ENCODE data around the gene ARPC5L. TPM values are rescaled to one million over a fixed set of nuclear protein-coding genes. Genes with fewer than 3 reads are reported as not detected.

Gene ARPC5L
- total and polyA plus RNA-seq, 2 experiments from 2014 or later, result 44.0 to 84.4 TPM

DNA sequence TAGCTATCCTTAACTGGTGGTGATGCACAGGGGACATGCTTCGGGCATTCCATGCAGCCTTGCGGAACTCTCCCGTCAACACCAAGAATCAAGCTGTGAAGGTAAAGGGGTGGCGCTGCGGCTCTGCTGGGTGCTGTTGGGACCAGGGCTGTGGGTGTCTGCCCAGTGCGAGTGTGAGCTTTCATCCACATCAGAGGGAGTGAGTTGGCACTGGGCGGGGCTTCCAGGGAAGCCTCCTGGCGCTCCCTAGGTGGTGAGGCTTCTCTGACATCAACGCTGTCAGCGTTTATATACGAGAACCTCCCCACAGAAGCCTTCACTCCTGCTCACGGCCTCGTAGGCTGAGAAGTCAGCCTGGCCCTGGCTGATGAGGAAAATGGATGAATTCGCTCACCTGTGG is 11.7 kb downstream of the ARPC5L start:
- H3K79me2 ChIP-seq, result peaks cover 69% of the 10 kb centered on the region
- H3K4me1 ChIP-seq (ENCODE audit: insufficient read depth), result peaks cover 15% of the 10 kb centered on the region
- H4K20me1 ChIP-seq (ENCODE audit: insufficient read depth, poor library complexity, severe bottlenecking), result peaks cover 25% of the 10 kb centered on the region
- H3K9me2 ChIP-seq (replicated peaks; ENCODE audit: insufficient read depth), result no peaks in the 10 kb centered on the region
- no peaks in the 10 kb centered on the region for H3K27me3 ChIP-seq
- H3K27ac ChIP-seq, result no peak overlapping the region
- H3K4me3 ChIP-seq, result no peak overlapping the region
- no peaks in the 10 kb centered on the region for H3K9me3 ChIP-seq (ENCODE audit: low read depth)
- WGBS (ENCODE audit: low lambda C conversion rate, missing lambda C conversion rate), result 92% methylated on average over 13 of the region's 14 CpGs
- no peaks in the 10 kb centered on the region for H3K36me3 ChIP-seq (replicated peaks; ENCODE audit: insufficient read depth, low read depth)
- TF ChIP-seq, protein P1, sequence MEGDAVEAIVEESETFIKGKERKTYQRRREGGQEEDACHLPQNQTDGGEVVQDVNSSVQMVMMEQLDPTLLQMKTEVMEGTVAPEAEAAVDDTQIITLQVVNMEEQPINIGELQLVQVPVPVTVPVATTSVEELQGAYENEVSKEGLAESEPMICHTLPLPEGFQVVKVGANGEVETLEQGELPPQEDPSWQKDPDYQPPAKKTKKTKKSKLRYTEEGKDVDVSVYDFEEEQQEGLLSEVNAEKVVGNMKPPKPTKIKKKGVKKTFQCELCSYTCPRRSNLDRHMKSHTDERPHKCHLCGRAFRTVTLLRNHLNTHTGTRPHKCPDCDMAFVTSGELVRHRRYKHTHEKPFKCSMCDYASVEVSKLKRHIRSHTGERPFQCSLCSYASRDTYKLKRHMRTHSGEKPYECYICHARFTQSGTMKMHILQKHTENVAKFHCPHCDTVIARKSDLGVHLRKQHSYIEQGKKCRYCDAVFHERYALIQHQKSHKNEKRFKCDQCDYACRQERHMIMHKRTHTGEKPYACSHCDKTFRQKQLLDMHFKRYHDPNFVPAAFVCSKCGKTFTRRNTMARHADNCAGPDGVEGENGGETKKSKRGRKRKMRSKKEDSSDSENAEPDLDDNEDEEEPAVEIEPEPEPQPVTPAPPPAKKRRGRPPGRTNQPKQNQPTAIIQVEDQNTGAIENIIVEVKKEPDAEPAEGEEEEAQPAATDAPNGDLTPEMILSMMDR (IDR thresholded peaks at IDR 0.05; ENCODE audit: poor library complexity), result no peak
- TF ChIP-seq EZH2phosphoT487 (IDR thresholded peaks at IDR 0.05; ENCODE audit: low read depth, severe bottlenecking, unreplicated experiment) (no peak), EZH2 (IDR thresholded peaks at IDR 0.05; ENCODE audit: borderline replicate concordance) (no peak)
- no peak overlapping the region for H2AFZ ChIP-seq
- no peak for DNase-seq (ENCODE audit: low spot score)
- no peak overlapping the region for H3K4me2 ChIP-seq

- H3K36me3 ChIP-seq (replicated peaks; ENCODE audit: insufficient read depth, low read depth), result no peaks in the 10 kb centered on the region
- peaks cover 55% of the 10 kb centered on the region for H3K79me2 ChIP-seq
- WGBS (ENCODE audit: low lambda C conversion rate, missing lambda C conversion rate), result 100% methylated on average over 6 of the region's 6 CpGs
These were observed 13.6 kb downstream of the ARPC5L start for GRCh38 chr9:124875501-124875900.

DNA sequence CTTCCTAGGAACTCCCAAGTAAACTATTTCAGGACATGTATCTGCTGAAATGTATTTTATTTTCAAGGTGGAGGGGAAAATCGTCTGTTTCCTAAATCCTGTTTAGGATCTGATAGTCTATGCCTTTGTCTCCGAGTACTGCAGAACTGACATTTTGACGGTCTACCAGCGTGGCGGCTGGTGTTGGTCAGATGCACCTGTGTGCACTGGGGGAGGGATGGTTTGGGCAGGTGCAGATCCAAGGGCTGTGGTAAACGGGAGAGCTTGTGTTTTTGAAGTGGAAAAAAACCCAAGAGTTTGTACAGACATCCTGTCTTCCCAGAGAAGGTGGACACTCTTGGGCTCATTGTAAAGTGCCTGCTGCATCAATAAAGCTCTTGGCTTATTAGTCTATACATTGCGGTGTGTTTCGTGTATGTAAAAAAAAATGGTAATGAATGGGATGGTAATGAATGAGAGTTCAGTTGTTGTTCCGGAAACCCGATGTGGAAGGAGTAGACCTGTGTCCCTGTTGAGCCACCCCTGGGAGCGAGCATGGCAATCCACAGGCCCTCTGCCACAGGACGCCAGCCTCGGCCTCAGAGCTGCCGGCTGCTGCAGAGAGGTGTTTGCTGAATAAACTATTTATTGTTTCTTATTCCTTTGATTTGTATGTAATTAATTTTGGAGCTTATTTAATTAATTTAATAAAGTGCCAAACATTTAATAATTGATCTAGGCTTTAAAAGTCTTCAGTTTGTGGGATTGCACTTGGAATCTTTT is 15.3 kb downstream of the ARPC5L start:
- Histone ChIP-seq H3K27ac (no peak overlapping the region), H3K36me3 (replicated peaks; ENCODE audit: insufficient read depth, low read depth) (no peaks in the 10 kb centered on the region), H3K27me3 (no peaks in the 10 kb centered on the region), H2AFZ (no peak overlapping the region), H3K4me2 (no peak overlapping the region), H3K4me3 (no peak overlapping the region), H4K20me1 (ENCODE audit: insufficient read depth, poor library complexity, severe bottlenecking) (peaks cover 15% of the 10 kb centered on the region), H3K4me1 (ENCODE audit: insufficient read depth) (no peaks in the 10 kb centered on the region), H3K9me3 (ENCODE audit: low read depth) (no peaks in the 10 kb centered on the region), H3K79me2 (peaks cover 38% of the 10 kb centered on the region), H3K9me2 (replicated peaks; ENCODE audit: insufficient read depth) (no peaks in the 10 kb centered on the region)
- DNase-seq (ENCODE audit: low spot score), result no peak
- TF ChIP-seq EZH2 (IDR thresholded peaks at IDR 0.05; ENCODE audit: borderline replicate concordance) (no peak), EZH2phosphoT487 (IDR thresholded peaks at IDR 0.05; ENCODE audit: low read depth, severe bottlenecking, unreplicated experiment) (no peak)
- TF ChIP-seq, protein P1 (IDR thresholded peaks at IDR 0.05; ENCODE audit: poor library complexity), result no peak
- 90% methylated on average over 14 of the region's 14 CpGs for WGBS (ENCODE audit: low lambda C conversion rate, missing lambda C conversion rate)

More at GRCh38 chr9:124875501-124875900, 13.6 kb downstream of the ARPC5L start:
- H3K9me2 ChIP-seq (replicated peaks; ENCODE audit: insufficient read depth), result no peaks in the 10 kb centered on the region
- H3K9me3 ChIP-seq (ENCODE audit: low read depth), result no peaks in the 10 kb centered on the region
- H3K4me3 ChIP-seq, result no peak overlapping the region
- H4K20me1 ChIP-seq (ENCODE audit: insufficient read depth, poor library complexity, severe bottlenecking), result peaks cover 25% of the 10 kb centered on the region
- no peak for TF ChIP-seq EZH2phosphoT487 (IDR thresholded peaks at IDR 0.05; ENCODE audit: low read depth, severe bottlenecking, unreplicated experiment)
- TF ChIP-seq, protein P1 (IDR thresholded peaks at IDR 0.05; ENCODE audit: poor library complexity), result no peak
- TF ChIP-seq EZH2 (IDR thresholded peaks at IDR 0.05; ENCODE audit: borderline replicate concordance), result no peak
- no peak overlapping the region for H3K4me2 ChIP-seq
- H3K27ac ChIP-seq, result no peak overlapping the region
- no peaks in the 10 kb centered on the region for H3K27me3 ChIP-seq
- H3K4me1 ChIP-seq (ENCODE audit: insufficient read depth), result peaks cover 12% of the 10 kb centered on the region
- no peak overlapping the region for H2AFZ ChIP-seq
- DNase-seq (ENCODE audit: low spot score), result no peak
